ENCODE data around the gene CDKN2B.

The CDKN2B gene

DNA sequence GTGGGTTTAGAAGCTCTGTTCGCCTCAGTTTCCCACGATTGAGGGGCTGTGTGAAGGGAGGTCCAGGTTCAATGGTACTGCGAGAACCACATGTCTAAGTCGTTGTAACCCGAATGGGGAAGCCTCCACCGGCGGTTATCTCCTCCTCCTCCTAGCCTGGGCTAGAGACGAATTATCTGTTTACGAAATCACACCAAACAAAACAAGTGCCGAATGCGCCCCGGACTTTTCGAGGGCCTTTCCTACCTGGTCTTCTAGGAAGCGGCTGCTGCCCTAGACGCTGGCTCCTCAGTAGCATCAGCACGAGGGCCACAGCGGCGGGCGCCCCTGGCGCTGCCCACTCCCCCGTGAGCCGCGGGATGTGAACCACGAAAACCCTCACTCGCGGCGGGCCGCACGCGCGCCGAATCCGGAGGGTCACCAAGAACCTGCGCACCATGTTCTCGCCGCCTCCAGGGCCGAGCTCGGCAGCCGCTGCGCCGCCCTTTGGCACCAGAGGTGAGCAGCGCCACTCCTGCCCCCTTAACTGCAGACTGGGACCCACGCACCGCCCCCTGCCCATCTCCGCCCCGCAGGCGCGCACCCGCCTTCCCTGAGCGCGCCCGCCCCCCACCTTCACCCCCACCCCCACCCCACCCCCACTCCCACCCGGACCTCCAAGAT lies 15.1 kb downstream of the CDKN2B start, which contains the start of gene CDKN2A:
Gene CDKN2A, minus strand, starts transcription at position 500 of the 663 bp plus-strand sequence.
- peak; percentile 55 for DNase-seq

DNA sequence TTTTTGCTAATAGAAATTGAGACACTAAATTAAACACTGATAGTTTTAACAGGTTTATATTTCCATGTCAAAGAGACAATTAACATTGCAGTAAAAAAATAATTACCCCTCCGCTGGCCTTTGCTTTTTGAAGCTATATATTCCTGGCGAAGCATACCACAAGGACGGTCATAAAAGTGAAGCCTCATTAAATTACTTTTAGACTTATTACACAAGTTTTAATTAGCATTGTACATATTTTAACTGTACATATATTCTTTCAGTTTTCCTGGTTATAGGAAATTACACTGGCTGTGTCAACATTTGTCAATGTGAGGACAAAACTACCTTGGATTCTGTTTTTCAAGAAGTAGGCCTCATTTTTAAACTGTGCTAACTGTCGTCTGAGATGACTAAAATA lies 16.1 kb downstream of the CDKN2B start:
- no peak for DNase-seq

DNA sequence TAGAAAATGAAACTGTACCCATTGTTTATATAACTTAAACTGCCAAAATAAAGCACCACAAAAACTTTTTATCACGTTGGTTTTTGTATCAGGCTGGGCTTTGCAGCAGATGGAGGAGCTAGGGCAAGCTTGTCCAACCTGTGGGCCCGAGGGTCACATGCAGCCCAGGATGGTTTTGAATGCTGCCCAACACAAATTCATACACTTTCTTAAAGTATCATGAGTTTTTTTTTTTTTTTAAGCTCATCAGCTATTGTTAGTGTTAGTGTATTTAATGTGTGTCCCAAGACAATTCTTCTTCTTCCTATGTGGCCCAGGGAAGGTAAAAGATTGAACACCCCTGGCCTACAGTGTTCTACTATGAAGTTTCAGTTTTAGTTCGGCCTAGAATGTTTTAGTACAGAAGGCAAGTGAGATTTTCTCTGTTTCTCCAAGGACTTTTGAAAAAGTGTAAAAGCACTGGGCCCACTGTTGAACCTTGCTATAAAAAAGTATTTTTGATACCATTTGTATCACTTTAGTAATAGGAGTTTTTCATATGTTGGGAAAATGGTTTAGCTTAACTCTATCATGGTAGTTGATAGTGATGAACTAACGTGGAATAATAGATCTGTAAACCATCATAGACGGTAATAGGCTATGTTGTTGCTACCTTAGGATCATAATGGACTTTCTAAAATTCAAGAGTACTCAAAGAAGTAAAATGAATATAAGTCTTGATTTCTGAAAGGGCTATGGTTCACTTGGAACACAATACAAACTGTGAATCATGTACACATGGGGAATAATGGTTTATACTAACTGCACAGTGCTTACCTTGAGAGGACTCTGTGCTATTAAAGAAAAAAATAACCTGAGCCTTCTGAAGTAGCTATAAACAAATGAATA lies 17.8 kb downstream of the CDKN2B start:
- no peak for DNase-seq

GRCh38 chr9:21989440-21990189 lies 19.5 kb downstream of the CDKN2B start:
- DNase-seq, result no peak

DNA sequence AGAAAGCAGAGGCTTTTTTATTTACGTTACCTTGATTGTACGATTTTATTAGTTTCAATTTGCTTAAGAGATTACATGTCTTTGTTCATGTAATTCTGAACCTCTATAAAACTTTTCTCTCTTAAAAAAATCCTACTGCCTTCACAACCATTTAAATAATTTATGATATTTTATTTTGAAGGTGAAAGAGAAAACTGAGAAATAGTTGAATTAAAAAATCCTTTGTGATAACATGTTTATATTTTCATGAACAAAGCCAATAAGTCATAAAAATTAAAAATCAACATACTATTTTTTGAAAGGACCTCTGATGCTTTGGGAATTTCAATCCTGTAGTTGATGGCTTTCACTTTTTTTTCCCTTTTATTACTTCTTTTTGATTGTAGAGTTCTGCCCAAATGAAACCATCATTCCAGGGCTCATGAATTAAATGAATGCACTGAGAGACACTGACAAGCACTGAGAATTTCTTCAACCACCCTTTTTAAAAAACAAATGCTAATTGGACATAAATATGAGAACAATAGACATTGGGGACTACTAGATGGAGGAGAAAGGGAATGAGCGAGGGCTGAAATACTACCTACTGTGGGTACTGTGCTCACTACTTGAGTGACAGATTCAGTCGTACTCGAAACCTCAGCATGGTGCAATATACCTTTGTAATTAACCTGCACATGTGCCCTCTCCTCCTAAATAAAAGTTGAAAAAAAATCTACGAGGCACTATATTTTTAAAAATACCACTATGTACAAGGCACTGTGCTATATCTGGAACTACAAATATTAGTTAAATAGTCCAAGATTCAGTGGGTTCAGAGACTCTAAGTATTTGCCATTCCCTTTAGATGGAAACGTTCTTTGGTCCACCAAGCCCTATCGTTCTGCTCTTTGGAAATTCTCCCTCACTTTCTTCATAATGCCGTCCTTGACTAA lies 20.8 kb downstream of the CDKN2B start:
- no peak for DNase-seq

DNA sequence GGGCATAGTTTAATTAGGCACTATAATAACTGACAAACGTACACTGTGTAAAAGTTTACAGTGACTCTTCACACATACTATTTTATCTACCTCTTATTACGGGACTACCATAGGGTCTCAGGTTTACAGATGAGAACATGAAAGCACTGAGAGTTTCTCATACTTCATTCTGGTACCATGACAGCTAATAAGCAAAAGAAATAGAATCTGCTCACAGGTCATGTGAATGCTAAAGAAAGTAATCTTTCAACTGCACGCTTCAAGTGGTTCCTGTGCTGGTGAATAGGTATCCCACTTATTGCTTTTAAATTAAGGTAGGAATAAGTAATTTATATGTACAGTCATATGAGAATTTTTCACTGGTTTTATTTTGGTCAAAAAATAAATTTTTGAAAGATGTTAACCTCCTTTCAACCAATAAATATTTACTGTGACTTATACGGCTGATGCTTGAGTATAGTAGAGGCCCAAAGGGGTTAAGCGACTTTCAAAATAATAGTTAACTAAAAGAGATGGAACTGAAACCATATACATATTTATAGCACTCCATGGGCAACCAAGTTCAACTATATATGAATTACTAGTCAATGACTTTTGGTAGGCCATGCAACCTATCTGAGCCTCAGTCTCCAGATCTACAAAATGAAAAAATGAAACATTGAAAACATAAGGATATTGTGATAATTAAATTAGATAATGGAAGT lies 23.0 kb downstream of the CDKN2B start:
- no peak for DNase-seq

- DNase-seq, result no peak
Observed at GRCh38 chr9:21984101-21984500, 25.0 kb downstream of the CDKN2B start.

- DNase-seq, result no peak
Observed at GRCh38 chr9:21983561-21983935, 25.6 kb downstream of the CDKN2B start.

- DNase-seq, result no peak
Observed at GRCh38 chr9:21982861-21983560, 26.1 kb downstream of the CDKN2B start.

GRCh38 chr9:21982391-21982790 lies 26.7 kb downstream of the CDKN2B start:
- no peak for DNase-seq

DNA sequence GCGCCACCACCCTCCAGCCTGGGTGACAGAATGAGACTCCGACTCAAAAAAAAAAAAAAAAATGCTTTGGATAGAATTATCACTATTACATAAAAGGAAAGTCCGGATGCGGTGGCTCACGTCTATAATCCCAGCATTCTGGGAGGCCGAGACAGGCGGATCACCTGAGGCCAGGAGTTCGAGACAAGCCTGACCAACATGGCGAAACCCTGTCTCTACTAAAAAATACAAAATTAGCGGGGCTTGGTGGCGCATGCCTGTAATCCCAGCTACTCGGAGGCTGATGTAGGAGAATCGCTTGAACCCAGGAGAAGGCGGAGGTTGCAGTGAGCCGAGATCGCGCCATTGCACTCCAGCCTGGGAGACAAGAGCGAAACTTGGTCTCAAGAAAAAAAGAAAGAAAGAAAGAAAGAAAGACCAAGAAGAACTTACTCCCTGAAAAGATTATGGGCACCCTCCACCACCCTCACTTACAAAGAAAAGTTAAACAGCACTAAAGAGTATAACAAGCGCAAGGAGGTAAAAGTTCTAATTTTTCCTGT lies 32.7 kb downstream of the CDKN2B start:
- no peak for DNase-seq

- peak; percentile 50 for DNase-seq
Observed at GRCh38 chr9:21974722-21975409, 34.2 kb downstream of the CDKN2B start.

- DNase-seq, result no peak
Observed at GRCh38 chr9:21974343-21974721, 34.8 kb downstream of the CDKN2B start.

DNA sequence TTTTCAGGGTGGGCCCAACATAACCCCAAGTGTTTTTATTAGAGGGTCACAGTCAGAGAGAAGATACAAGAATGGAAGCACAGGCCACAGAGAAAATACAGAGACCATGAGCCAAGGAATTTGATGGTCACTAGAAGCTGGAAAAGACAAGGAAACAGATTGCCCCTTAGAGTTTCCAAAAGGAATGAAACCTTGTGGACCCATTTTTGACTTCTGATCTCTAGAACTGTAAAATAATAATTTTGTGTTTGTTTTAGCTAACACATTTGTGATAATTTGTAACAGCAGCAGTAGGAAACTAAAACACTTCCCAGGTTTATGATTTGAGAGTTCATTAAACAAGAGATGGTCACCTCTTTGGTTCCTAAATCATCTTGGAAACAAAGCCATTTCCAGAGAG lies 36.7 kb downstream of the CDKN2B start:
- DNase-seq, result no peak

GRCh38 chr9:21970800-21971640 lies 38.1 kb downstream of the CDKN2B start:
- DNase-seq, result no peak

- no peak for DNase-seq
Observed at GRCh38 chr9:21969951-21970799, 38.9 kb downstream of the CDKN2B start.

DNA sequence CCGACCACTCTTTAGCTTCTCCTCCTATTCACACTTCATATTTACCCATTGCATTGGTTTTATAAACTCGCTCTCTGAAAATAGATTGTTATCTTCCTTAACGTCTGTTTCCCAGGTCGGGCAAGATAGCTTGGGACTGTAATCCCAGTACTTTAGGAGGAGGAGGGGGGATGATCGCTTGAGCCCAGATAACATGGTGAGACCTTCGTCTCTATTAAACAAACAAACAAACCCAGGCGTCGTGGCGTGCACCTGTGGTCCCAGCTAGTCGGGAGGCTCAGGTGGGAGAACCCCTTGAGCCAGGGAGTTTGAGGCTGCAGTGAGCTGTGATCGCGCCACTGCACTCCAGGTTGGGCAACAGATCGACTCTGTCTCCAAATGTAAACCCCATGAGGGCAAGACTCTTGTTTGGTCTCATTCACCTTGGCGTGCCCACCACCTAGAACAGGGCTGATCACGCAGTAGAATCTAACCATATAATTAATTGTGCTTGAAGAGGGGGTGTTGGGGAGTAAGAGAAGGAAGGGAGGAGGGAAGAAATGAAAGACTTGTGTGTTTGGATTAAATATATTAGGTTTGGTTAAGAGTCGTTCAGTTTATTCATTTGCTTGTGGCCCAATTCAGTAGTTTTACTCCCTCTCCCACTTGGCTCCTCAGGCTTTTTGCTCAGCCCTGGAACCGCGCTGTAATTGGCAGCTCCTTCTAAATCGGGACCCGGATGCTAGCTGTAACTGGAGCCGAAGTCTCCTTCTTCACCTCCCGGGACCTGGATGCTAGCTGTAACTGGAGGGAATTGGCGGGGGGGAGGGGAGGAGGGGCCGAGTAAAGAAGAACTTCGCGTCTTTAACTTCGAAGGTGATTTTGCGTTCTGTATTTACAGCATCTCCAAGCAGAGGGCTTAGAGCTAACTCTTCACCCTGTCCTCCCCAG lies 39.8 kb downstream of the CDKN2B start:
- DNase-seq, result no peak

All from CD4-positive, alpha-beta T cell treated with Interleukin-17A for 4 hours (primary cell).